Sigmoid colon (tissue), 3 donors: ENCODE data around the gene NRXN2.
A peak's percentile ranks its signal among the peaks of the same experiment; 100 is the strongest.

Source experiments
- CTCF ChIP-seq, 4 experiments: fragments of 450-650 bp in 3 of 4; fragments of 200-600 bp in 1 of 4; IDR thresholded peaks; one replicate each; pipeline ENCODE4 v1.5.1; 2016 to 2019; ENCODE audit warnings: antibody characterized with exemption in 4 of 4, mild to moderate bottlenecking in 3 of 4, moderate library complexity in 2 of 4
- POLR2A ChIP-seq, 2 donors: fragments of 450-650 bp; IDR thresholded peaks; one replicate each; pipeline ENCODE4 v1.6.1; 2016; ENCODE audit warnings: antibody characterized with exemption in 2 of 2, mild to moderate bottlenecking in 2 of 2, moderate library complexity in 2 of 2

- peak; percentile 93 to 98 (median 96) for TF ChIP-seq CTCF (IDR thresholded peaks at IDR 0.05)
- no peak for TF ChIP-seq POLR2A (IDR thresholded peaks at IDR 0.05)
Observed at GRCh38 chr11:64652586-64653387, 70.2 kb downstream of the NRXN2 start.
